GM12872 (cell line): ENCODE measurements around the gene PITHD1.
A peak's percentile ranks its signal among the peaks of the same experiment; 100 is the strongest.

ENCODE experiments used
- CTCF ChIP-seq: IDR thresholded peaks from 3 replicates; pipeline ENCODE4 v1.5.1; 2011; ENCODE audit warnings: low read depth, mild to moderate bottlenecking, low read length, moderate library complexity; ENCODE audit not compliant: insufficient read depth

The PITHD1 gene

GRCh38 chr1:23745515-23745914 lies 32.7 kb upstream of the PITHD1 start:
- TF ChIP-seq CTCF: peak; percentile 67

GRCh38 chr1:23748016-23748415 lies 30.2 kb upstream of the PITHD1 start:
- no peak for TF ChIP-seq CTCF

DNA sequence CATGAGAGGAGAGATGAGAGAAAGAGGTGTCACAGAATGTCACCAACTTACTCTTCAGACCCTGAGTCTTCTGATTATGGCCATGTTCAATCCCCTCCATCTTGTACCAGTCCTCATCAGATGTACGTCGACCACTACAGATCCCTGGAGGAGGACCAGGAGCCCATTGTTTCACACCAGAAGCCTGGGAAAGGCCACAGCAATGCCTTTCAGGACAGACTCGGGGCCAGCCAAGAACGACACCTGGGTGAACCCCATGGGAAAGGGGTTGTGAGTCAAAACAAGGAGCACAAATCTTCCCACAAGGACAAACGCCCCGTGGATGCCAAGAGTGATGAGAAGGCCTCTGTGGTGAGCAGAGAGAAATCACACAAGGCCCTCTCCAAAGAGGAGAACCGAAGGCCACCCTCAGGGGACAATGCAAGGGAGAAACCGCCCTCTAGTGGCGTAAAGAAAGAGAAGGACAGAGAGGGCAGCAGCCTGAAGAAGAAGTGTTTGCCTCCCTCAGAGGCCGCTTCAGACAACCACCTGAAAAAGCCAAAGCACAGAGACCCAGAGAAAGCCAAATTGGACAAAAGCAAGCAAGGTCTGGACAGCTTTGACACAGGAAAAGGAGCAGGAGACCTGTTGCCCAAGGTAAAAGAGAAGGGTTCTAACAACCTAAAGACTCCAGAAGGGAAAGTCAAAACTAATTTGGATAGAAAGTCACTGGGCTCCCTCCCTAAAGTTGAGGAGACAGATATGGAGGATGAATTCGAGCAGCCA lies 27.0 kb upstream of the PITHD1 start:
- peak; percentile 94 for TF ChIP-seq CTCF

DNA sequence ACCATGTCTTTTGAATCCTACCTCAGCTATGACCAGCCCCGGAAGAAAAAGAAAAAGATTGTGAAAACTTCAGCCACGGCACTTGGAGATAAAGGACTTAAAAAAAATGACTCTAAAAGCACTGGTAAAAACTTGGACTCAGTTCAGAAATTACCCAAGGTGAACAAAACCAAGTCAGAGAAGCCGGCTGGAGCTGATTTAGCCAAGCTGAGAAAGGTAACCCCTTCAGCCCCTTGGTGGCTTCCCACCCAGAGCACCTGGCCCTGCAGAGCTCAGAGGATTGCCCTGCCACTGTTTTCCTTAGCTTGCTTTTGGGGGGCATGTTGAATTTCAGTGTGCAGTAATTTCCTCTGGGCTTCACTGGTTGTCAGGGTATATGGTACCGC lies 26.4 kb upstream of the PITHD1 start:
- TF ChIP-seq CTCF: no peak

DNA sequence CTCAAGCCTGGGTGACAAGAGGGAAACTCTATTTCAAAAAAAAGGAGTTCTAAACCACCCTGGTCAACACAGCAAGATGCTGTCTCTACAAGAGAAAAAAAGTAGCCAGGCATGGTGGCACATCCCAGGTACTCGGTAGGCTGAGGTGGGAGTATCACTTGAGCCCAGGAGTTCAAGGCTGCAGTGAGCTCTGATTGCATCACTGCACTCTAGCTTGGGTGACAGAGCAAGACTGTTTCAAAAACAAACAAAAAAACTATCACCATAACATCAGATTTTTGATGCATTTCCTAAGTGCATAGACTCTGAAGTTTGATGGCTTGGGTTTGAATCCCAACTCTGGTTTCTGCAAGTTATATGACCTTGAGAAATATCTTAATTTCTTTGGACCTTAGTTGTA lies 25.3 kb upstream of the PITHD1 start:
- TF ChIP-seq CTCF: no peak

GRCh38 chr1:23756676-23757075 lies 21.5 kb upstream of the PITHD1 start:
- TF ChIP-seq CTCF: no peak

DNA sequence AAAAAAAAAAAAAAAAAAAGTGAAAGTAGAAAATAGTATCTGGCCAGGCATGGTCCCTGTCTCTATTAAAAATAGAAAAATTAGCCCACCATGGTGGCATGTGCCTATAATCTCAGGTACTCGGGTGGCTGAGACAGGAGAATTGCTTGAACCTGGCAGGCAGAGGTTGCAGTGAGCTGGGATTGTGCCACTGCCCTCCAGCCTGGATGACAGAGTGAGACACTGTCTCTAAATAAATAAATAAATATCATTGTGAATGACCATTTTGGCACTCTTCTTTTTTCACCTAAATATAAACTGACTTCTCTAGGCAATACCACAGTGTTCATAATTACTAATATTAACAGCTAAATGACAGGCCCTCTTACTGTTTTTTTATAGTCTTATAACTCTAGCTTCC lies 20.4 kb upstream of the PITHD1 start:
- TF ChIP-seq CTCF: no peak
